NCI-H2081 treated with DMSO at 0.1 percent for 48 hours (cell line): Measurements from ENCODE around the gene TMEM59L.
"Not testable (repeated sequence)": the region's sequence is repeated elsewhere in the genome, so short reads cannot be mapped to it uniquely, and the experiment has no call there.

Source experiments
- DNase-seq: peaks from one replicate; lab custom pipeline; 2025; lab: John Stamatoyannopoulos, UW

Gene TMEM59L

DNA sequence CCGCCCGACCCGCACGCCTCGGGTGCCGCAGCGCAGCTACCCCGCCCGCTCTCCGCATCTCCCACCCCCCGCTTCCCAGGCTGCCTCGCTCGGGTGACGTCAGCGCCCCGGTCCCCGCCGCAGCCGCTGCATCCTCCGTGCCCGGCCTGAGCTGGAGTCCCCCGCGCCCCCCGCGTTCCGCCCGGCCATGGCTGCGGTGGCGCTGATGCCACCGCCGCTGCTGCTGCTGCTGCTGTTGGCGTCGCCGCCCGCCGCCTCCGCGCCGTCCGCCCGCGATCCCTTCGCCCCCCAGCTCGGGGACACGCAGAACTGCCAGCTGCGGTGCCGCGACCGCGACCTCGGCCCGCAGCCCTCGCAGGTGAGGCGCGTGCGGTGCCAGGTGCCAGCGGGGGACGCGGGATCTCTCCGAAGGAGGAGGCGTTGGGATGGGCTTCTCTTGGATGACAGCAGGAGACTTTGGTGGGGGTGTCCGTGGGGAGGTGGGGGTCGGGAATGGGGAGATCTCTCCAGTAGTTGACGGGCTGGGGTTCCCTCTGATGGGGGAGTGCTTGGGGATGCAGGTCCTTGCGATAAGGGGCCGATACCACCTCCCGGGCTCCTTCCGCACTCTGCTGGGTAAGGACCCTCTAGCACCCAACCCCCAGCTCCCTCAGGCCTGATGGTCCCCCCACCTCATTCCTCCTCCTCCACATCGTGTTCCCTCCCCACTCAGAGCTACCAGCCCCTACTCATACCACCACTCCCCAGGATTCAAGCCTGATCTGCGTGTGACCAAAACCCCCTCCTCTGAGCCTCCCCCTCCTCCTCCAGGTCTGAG lies at the start of gene TMEM59L:
TSS of gene TMEM59L (plus strand) at position 99 of the 817 bp plus-strand sequence. CDS start at position 188, 89 bp downstream.
- no peak for DNase-seq

DNA sequence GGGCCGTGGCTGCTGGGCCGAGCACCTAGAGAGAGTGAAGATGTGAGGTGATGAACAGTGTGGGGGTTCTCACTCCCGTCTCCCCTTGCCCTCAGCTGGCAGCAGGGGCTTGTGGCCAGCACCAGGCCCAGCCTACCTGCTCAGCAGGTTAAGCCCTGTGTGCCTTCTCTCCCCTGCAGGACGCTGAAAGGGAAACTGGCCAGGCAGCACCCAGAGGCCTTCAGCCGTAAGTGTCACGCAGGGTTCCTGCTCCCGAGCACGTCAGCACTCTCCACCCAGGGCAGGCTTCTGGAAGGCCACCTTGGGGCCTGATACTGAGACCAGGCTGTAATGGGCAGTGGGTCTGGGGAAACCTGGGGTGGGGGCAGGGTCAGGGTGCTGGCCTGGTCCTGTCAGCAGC lies 45.7 kb upstream of the TMEM59L start:
- no peak for DNase-seq

DNA sequence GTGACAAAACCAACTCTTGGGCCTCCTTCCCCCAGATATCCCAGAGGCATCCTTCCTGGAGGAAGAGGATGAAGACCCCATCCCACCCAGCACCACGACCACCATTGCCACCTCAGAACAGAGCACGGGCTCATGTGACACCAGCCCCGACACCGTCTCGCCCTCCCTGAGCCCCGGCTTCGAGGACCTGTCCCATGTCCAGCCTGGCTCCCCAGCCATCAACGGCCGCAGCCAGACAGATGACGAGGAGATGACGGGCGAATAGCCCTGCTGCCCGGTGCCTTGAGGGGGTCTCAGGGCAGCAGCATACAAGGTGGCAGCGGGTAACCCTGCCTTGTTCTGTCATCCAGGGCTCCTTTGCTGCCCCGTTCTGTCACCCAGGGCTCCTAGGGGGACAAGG lies 44.3 kb upstream of the TMEM59L start:
- DNase-seq = no peak

DNA sequence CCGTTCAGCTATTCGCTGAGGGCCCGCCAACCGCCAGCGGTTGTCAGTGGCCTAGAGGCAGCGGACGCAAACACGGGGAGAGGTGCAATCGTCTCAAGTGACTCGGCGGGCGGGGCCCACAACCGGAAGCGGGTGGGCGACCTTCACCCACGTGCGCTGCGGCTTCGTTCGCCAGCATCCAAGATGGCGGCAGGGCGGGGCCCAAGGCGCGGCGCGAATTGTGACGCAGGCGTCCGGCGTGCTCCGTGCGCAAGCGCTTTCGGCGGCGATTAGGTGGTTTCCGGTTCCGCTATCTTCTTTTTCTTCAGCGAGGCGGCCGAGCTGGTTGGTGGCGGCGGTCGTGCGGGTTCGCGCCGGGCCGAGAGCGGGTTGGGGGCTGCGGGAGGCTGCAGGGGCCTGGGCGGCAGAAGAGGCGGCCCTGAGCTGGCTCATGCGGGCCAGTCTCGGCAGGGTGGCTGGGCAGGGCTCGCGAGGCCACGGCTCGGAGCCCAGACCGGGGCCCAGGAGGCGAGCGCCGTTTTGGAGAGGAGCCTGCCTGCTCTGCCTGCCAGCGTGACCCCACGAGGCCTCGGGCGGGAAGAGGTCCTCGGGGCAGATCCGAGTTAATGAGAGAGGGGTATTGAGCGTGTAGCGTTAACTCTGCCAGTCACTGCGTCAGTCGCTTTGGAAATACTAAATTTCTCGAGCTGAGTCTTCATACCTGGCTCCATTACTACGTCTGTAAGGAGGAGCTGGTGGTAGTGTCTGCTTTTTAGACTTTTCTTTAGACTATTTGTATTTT lies 40.9 kb upstream of the TMEM59L start, which contains the start of gene UBA52:
TSS of gene UBA52 (plus strand) at position 294 of the 781 bp plus-strand sequence. CDS start 1,444 bp downstream, outside the sequence.
- peak; percentile 88 for DNase-seq

DNA sequence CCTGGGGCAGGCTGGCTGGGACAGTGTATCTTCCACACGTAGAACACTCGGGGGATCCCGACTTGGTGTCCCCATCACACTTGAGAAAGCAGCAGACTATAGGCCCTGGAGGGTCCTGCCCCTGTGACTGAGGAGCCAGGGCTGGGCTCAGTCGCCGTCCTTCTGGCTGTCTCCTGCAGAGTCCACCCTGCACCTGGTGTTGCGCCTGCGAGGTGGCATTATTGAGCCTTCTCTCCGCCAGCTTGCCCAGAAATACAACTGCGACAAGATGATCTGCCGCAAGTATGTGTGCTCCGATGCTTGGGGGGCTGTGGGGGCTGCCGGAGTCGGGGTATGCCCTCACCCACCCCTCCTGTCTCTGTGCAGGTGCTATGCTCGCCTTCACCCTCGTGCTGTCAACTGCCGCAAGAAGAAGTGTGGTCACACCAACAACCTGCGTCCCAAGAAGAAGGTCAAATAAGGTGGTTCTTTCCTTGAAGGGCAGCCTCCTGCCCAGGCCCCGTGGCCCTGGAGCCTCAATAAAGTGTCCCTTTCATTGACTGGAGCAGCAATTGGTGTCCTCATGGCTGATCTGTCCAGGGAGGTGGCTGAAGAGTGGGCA lies 37.9 kb upstream of the TMEM59L start:
- no peak for DNase-seq

DNA sequence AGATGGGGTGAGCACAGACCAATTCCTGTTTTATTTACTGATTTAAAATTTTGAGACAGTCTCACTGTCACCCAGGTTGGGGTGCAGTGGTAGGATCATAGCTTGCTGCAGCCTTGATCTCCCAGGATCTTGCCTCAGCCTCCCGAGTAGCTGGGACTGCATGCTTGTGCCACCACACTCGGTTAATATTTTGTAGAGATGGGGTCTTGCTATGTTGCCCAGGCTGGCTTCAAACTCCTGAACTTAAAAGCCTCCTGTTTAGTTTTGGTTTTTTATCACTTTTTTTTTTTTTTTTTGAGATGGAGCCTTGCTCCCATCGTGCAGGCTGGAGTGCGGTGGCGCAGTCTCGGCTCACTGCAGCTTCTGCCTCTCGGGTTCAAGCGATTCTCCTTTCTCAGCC lies 36.3 kb upstream of the TMEM59L start:
- DNase-seq = no peak

DNA sequence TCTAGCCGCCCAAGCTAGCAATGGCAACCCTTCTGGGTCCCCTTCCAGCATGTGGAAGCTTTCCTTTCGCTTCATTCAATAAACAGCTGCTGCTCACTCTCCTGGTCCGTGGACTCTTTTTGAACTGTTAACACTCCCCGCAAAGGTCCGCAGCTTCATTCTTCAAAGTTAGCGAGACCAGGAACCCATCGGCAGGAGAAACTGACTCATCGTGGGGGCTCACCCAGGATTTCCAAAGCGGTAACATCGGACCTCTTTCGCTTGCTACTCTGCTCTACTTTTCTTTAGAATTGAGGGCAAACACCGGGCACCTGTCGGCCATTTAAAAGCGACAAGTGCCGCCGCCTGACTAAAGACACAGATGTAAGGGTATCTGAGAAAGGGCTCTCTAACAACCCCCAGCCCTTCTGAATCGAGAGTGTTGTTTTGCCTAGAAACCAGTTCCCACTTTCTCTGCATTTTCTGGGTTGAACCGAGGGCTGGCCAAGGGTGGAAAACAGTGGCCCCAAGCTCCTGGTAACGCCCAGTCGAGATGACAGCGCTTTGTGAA lies 35.2 kb upstream of the TMEM59L start:
- no peak for DNase-seq

DNA sequence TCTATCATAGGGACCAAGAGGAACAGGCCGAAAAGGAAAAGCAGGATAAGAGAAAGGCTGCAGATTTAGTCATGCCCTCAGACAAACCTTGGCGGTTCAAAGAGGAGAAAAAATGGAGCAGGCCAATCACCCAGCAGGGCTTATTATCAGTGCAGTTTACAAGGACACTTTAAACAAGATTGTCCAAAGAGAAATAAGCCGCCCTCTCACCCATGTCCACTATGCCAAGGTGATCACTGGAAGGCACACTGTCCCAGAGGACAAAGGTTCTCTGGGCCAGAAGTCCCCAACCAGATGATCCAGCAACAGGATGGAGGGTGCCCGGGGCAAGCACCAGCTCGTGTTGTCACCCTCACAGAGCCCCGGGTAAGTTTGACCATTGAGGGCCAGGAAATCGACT lies 32.4 kb upstream of the TMEM59L start:
- DNase-seq = no peak

DNA sequence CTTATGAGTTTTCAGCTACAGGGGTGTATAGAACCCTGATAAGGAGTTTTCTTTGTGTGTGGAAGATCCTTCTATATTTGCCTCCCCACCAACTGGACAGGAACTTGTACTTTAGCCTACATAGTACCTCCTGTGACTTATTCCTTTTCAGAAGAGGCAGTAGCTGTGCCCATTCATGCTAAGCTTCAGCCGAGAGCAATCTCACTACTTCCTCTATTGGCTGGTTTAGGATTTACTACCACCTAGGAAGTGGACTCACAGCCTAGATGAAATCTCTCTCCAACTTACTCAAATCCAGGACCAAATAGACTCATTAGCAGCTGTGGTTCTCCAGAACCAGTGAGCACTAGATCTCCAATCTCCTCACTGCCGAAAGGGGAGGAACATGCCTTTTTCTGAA lies 26.4 kb upstream of the TMEM59L start:
- no peak for DNase-seq

DNA sequence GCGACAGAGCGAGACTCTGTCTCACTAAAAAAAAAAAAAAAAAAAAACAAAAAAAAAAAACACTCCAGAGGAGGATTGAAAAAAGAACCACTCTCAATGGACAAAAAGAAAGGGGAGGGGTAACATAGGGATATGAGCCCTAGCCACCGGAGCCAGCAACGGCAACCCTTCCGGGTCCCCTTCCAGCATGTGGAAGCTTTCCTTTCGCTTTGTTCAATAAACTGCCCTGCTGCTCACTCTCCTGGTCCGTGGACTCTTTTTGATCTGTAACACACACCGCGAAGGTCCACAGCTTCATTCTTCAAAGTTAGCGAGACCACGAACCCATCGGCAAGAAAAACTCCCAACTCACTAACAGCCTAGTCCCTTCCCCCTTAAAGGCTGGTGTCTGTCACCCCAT lies 25.1 kb upstream of the TMEM59L start:
- no peak for DNase-seq

DNA sequence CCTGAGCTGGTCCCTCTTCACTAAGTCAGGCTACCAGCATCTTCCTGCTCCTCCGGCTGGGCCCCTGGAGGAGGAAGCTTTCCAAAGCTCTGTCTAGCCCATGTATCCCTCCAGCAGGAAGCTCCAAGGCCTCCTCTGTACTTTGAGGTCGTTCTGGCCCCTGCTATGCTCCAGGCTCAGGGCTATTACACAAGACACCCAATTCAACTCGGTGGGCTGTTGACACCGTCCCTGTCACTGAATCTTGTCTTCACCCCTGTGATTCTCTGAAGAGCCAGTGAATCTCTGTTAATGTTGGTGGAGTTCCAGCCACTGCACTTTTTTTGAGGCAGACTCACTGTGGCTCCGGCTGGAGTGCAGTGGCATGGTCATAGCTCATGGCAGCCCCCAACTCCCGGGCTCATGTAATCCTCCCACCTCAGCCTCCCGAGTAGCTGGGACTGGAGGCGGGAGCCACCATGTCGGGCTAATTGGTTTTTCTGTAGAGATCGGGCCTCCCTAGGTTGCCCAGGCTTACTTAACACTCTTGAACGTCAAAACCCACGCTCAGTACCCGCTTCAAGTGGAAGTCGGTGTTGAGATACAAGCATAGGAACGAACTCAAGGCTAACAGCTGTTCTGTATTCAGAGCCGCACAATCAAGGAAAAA lies 24.6 kb upstream of the TMEM59L start:
- no peak for DNase-seq

DNA sequence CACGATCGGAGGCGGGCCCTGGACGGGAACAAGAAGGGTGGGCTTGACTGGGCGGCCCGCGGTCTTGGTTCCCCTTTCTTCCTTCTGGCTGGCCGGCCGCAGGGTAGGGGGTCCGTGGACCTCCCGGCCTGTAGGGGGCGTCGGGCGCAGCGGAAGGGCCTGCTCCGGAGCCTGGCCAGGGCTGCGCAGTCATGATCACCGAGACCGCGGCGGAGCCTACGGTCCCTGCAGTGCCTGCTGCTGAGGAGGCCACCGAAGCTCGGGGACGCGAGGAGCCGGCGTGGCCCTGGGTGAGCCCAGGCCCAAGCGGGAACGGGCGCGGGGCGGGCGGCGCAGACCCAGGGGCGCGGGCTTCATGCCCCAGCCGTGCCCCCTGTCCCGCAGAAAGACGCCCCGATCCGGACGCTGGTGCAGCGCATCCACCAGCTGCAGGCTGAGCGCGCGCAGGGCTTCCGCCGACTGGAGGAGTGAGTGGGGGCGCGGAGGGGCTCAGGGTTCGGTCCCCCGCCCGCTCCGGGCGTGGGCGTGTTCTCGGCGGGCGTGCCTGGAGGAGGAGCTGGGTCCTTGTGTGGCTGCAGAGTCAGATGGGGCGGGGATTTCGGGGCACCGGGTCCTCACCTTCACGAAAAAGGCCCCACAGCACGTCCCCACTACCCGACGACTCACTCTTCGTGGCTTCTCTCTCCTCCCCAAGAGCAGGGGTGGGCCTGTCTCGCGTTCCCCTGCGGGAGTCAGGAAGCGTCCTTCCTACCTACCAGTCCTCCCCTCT lies 23.9 kb upstream of the TMEM59L start, which contains the start of gene REX1BD:
TSS of gene REX1BD (plus strand) at position 188 of the 769 bp plus-strand sequence. CDS start at position 192, 4 bp downstream.
- no peak for DNase-seq

DNA sequence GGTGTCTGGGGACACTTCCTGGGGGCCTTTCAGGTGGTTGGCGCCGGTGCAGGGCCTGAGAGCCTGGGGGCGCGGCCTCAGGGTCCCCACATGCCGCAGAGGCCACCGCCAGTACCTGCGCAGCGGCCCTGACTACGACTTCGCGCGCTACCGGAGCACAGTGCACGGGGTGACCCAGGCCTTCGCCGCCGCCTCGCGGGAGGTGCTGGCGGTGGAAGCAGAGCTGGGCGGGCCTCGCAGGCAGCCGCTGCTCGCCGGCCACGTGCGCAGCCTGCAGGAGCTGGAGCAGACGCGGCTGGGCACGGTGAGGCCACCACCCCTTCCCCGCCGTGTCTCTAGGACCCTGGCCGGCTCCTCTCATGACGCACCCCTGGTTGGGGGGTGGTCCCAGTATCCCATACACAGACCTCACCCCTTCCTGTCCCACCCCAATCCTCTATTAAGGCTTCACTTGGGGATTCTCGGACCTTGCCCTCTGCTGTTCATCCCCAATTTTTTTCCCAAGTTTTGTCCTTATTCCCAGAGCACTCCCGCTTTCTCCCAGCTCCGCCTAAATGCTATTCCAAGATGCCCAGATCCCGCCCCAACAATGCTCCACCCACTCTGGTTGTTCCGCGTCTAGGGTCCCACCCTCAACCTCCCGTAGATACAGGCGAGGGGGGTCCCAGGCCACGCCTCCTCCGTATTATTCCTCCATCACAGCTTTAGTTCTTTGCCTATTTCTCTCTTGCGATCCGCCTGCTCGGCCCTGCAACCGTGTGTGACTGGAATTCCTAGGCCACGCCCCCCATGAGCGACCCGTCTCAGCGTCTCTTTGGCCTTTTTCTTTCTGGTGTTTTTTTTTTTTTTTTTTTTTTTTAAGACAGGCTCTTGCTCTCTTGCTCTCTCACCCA lies 23.0 kb upstream of the TMEM59L start:
- no peak for DNase-seq

DNA sequence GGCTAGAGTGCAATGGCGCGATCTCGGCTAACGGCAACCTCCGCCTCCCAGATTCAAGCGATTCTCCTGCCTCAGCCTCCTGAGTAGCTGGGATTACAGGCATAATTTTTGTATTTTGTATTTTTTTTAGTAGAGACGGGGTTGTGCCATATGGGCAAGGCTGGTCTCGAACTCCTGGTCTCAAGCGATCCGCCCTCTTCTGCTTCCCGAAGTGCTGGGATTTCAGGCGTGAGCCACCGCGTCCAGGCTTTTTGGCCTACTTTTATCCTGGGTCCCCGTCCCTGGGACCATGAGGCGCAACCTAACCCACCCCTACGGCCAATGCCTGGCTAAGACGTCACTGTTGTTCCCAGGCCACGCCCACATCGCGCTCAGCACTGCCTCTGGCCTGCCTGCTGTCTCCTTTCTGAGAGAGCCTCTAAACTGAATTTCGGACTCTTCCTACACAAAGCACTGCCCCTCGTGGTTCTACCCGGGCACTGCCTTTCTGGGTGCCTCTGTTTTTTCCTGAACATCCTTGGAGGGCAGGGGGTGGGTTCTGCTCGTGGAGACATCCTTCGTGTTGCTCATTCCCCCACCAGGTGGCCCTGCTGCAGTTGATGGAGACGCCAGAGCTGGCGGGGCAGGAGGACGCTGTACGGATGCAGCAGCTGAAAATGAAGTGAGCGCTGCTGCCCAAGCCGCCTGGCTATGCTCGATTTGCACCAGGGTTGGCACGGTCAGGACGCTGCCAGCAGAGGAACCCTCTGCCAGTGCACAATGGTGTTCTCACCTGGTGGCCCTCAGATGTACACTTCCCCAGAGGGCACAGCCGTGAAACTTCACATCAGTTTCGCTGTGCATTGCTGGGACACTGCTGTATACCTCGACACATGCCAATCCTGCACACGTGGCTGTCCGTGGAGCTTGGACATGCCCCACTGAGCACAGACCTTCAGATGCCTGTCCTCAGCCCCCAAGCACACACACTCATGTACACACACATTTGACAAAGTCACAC lies 22.1 kb upstream of the TMEM59L start:
- DNase-seq = no peak

DNA sequence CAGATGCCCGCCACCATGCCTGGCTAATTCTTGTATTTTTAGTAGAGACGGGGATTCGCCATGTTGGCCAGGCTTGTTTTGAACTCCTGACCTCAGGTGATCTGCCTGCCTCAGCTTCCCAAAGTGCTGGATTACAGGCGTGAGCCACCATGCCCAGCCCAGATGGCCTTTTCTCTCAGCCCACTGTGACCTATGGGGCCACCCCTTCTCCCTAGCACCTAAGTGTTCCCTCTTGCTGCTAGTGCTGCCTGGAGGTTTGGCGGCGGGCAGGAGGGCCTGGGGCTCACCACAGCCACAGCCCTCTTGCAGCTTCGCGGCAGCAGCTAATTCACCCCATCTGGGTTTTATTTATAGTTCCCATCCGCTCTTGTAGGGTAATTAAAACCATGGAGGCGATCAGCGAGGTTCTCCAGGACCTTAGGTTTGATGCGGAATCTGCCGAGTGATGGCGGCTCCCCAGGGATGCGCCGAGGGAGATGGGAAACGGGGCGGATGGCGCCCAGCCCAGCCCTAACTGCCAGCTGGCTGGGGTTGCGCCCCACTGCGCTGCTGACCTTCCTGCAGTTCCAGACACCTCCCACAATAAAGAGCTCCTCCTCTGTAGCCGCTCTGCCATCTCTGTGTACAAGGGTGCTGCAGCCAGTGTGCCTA lies 20.8 kb upstream of the TMEM59L start:
- DNase-seq = no peak

DNA sequence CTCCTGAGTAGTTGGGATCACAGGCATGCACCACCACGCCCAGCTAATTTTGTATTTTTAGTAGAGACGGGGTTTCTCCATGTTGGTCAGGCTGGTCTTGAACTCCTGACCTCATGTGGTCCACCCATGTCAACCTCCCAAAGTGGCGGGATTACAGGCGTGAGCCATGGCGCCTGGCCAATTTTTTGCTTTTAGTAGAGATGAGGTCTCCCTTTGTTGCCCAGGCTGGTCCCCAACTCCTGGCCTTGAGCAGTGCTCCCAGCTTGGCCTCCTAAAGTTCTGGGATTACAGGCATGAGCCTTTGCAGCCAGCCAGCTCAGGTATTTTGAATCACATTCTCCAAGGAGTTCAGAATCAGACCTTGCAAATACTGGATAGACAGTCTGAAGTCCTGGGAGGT lies 19.9 kb upstream of the TMEM59L start:
- DNase-seq = not testable (repeated sequence)

DNA sequence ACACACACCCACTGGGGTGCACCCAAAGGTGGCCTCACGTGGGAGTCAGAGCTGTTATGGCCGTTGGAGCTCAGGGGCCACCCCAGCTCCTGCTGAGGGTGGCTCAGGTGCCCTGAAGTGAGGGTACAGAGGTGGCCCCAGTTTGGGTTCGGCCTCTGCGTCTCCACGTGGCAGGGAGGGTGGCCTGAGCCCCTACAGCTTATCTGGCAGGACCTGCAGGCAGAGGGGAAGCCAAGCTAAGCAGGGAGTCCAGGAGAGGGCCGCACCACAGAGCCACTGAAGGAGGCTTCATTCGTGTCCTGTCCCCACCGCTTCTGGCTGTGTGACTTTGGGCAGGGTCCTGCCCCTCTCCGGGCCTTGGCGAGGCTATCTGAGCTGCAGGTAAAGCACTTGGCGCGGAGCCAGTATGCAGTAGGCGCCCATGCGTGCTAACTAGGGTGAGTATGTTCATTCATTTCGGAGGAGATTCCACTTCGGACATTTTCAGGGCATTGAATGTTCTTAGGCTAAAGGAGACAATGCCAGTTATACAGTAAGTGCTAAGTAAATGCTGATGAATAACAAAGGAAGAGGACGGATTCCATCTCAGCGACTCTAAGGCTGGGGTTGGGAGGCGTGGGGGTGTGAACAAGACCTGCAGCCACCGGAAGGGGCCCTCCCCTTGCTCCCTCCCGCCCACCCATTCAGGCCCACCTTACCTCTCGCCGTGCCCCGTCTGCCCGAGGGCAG lies 19.1 kb upstream of the TMEM59L start:
- DNase-seq = no peak
